ENCODE measurements around the gene KRTAP2-1. TPM values are rescaled to one million over a fixed set of nuclear protein-coding genes. Genes with fewer than 3 reads are reported as not detected.
"Not testable (repeated sequence)": the region's sequence is repeated elsewhere in the genome, so short reads cannot be mapped to it uniquely, and the experiment has no call there.

KRTAP2-1 gene
- total RNA-seq, 1 experiment from 2014 or later = not detected

GRCh38 chr17:41013181-41013580, 33.9 kb downstream of the KRTAP2-1 start:
- no peak for DNase-seq (ENCODE audit: low spot score)

GRCh38 chr17:41012326-41013120, 34.6 kb downstream of the KRTAP2-1 start:
- DNase-seq (ENCODE audit: low spot score) = no peak

GRCh38 chr17:41010441-41010840, 36.7 kb downstream of the KRTAP2-1 start:
- no peak for DNase-seq (ENCODE audit: low spot score)

GRCh38 chr17:41009936-41010335, 37.2 kb downstream of the KRTAP2-1 start:
- DNase-seq (ENCODE audit: low spot score) = no peak

GRCh38 chr17:41009301-41009760, 37.8 kb downstream of the KRTAP2-1 start:
- peak; percentile 51 for DNase-seq (ENCODE audit: low spot score)

- no peak for DNase-seq (ENCODE audit: low spot score)
Observed at GRCh38 chr17:41008811-41009210, 38.3 kb downstream of the KRTAP2-1 start, which contains the start of gene KRTAP3-1. Gene KRTAP3-1, minus strand, starts transcription at chr17:41009128. Its CDS starts 54 bp downstream, at chr17:41009074.

- DNase-seq (ENCODE audit: low spot score) = no peak
Observed at GRCh38 chr17:41004397-41004796, 42.7 kb downstream of the KRTAP2-1 start.

GRCh38 chr17:41003926-41004325, 43.2 kb downstream of the KRTAP2-1 start:
- DNase-seq (ENCODE audit: low spot score) = no peak

- DNase-seq (ENCODE audit: low spot score) = peak; percentile 36
Observed at GRCh38 chr17:41002814-41003213, 44.3 kb downstream of the KRTAP2-1 start.

- DNase-seq (ENCODE audit: low spot score) = no peak
Observed at GRCh38 chr17:41001795-41002194, 45.3 kb downstream of the KRTAP2-1 start.

- not testable (repeated sequence) for DNase-seq (ENCODE audit: low spot score)
Observed at GRCh38 chr17:40999563-40999962, 47.6 kb downstream of the KRTAP2-1 start, which contains the start of gene KRTAP3-2. Gene KRTAP3-2, minus strand, starts transcription at chr17:40999906. Its CDS starts 53 bp downstream, at chr17:40999853.

GRCh38 chr17:40997361-40997760, 49.8 kb downstream of the KRTAP2-1 start:
- DNase-seq (ENCODE audit: low spot score) = no peak

- no peak for DNase-seq (ENCODE audit: low spot score)
Observed at GRCh38 chr17:40996829-40997228, 50.3 kb downstream of the KRTAP2-1 start.

Small RNA genes lying within 50 kb of the gene (small RNA-seq; reads per million reads assigned to genes)
- not detected for gene KRTAP3-4P

Other genes starting within 250 kb of the KRTAP2-1 start
- not detected in 2 replicates for gene KRT28, start 247.4 kb downstream of the KRTAP2-1 start, total RNA-seq (2014; rRNA removed; shearing (Covaris generic))
- 14.7 and 17.7 TPM in 2 replicates for gene KRT10, start 224.7 kb downstream of the KRTAP2-1 start, total RNA-seq (2014; rRNA removed; shearing (Covaris generic))
- gene KRT12, start 180.1 kb downstream of the KRTAP2-1 start, total RNA-seq (2014; rRNA removed; shearing (Covaris generic)) = 0.33 and 0.39 TPM in 2 replicates
- gene KRT20, start 162.1 kb downstream of the KRTAP2-1 start, total RNA-seq (2014; rRNA removed; shearing (Covaris generic)) = 189 and 203 TPM in 2 replicates
- 3.3 and 4.1 TPM in 2 replicates for gene KRT23, start 109.7 kb downstream of the KRTAP2-1 start, total RNA-seq (2014; rRNA removed; shearing (Covaris generic))
- gene KRT39, start 80.4 kb downstream of the KRTAP2-1 start, total RNA-seq (2014; rRNA removed; shearing (Covaris generic)) = not detected in 2 replicates
- gene KRT40, start 63.0 kb downstream of the KRTAP2-1 start, total RNA-seq (2014; rRNA removed; shearing (Covaris generic)) = 2.4 and 2.7 TPM in 2 replicates
- gene KRTAP3-3, start 53.2 kb downstream of the KRTAP2-1 start, total RNA-seq (2014; rRNA removed; shearing (Covaris generic)) = not detected in 2 replicates
- not detected in 2 replicates for gene KRTAP3-2, start 47.4 kb downstream of the KRTAP2-1 start, total RNA-seq (2014; rRNA removed; shearing (Covaris generic))
- gene KRTAP3-1, start 38.2 kb downstream of the KRTAP2-1 start, total RNA-seq (2014; rRNA removed; shearing (Covaris generic)) = not detected in 2 replicates
- gene KRTAP1-5, start 20.1 kb downstream of the KRTAP2-1 start, total RNA-seq (2014; rRNA removed; shearing (Covaris generic)) = not detected in 2 replicates
- gene KRTAP1-4, start 17.1 kb downstream of the KRTAP2-1 start, total RNA-seq (2014; rRNA removed; shearing (Covaris generic)) = not detected in 2 replicates
- gene KRTAP1-3, start 12.4 kb downstream of the KRTAP2-1 start, total RNA-seq (2014; rRNA removed; shearing (Covaris generic)) = not detected in 2 replicates
- gene KRTAP1-1, start 5.9 kb downstream of the KRTAP2-1 start, total RNA-seq (2014; rRNA removed; shearing (Covaris generic)) = 0.42 and 0.64 TPM in 2 replicates
- gene KRTAP2-2, start 7.9 kb upstream of the KRTAP2-1 start, total RNA-seq (2014; rRNA removed; shearing (Covaris generic)) = not detected in 2 replicates
- not detected in 2 replicates for gene KRTAP2-3, start 12.8 kb upstream of the KRTAP2-1 start, total RNA-seq (2014; rRNA removed; shearing (Covaris generic))
- not detected in 2 replicates for gene KRTAP2-4, start 18.6 kb upstream of the KRTAP2-1 start, total RNA-seq (2014; rRNA removed; shearing (Covaris generic))
- not detected in 2 replicates for gene KRTAP4-7, start 36.8 kb upstream of the KRTAP2-1 start, total RNA-seq (2014; rRNA removed; shearing (Covaris generic))
- not detected in 2 replicates for gene KRTAP4-8, start 50.8 kb upstream of the KRTAP2-1 start, total RNA-seq (2014; rRNA removed; shearing (Covaris generic))
- gene KRTAP4-16, start 54.9 kb upstream of the KRTAP2-1 start, total RNA-seq (2014; rRNA removed; shearing (Covaris generic)) = not detected in 2 replicates
- not detected in 2 replicates for gene KRTAP4-9, start 58.1 kb upstream of the KRTAP2-1 start, total RNA-seq (2014; rRNA removed; shearing (Covaris generic))
- gene KRTAP4-11, start 71.1 kb upstream of the KRTAP2-1 start, total RNA-seq (2014; rRNA removed; shearing (Covaris generic)) = not detected in 2 replicates
- not detected in 2 replicates for gene KRTAP4-12, start 76.9 kb upstream of the KRTAP2-1 start, total RNA-seq (2014; rRNA removed; shearing (Covaris generic))
- gene KRTAP4-6, start 93.2 kb upstream of the KRTAP2-1 start, total RNA-seq (2014; rRNA removed; shearing (Covaris generic)) = not detected in 2 replicates
- gene KRTAP4-5, start 102.5 kb upstream of the KRTAP2-1 start, total RNA-seq (2014; rRNA removed; shearing (Covaris generic)) = not detected in 2 replicates
- gene KRTAP4-4, start 113.4 kb upstream of the KRTAP2-1 start, total RNA-seq (2014; rRNA removed; shearing (Covaris generic)) = not detected in 2 replicates
- gene KRTAP4-3, start 120.9 kb upstream of the KRTAP2-1 start, total RNA-seq (2014; rRNA removed; shearing (Covaris generic)) = not detected in 2 replicates
- not detected in 2 replicates for gene KRTAP4-2, start 130.9 kb upstream of the KRTAP2-1 start, total RNA-seq (2014; rRNA removed; shearing (Covaris generic))
- not detected in 2 replicates for gene KRTAP4-1, start 137.6 kb upstream of the KRTAP2-1 start, total RNA-seq (2014; rRNA removed; shearing (Covaris generic))
- not detected in 2 replicates for gene KRTAP9-1, start 142.6 kb upstream of the KRTAP2-1 start, total RNA-seq (2014; rRNA removed; shearing (Covaris generic))
- not detected in 2 replicates for gene KRTAP9-2, start 179.3 kb upstream of the KRTAP2-1 start, total RNA-seq (2014; rRNA removed; shearing (Covaris generic))
- gene KRTAP9-3, start 185.1 kb upstream of the KRTAP2-1 start, total RNA-seq (2014; rRNA removed; shearing (Covaris generic)) = not detected in 2 replicates
- gene KRTAP9-8, start 190.7 kb upstream of the KRTAP2-1 start, total RNA-seq (2014; rRNA removed; shearing (Covaris generic)) = not detected in 2 replicates
- gene KRTAP9-4, start 202.4 kb upstream of the KRTAP2-1 start, total RNA-seq (2014; rRNA removed; shearing (Covaris generic)) = not detected in 2 replicates
- not detected in 2 replicates for gene KRTAP9-9, start 208.1 kb upstream of the KRTAP2-1 start, total RNA-seq (2014; rRNA removed; shearing (Covaris generic))
- not detected in 2 replicates for gene KRTAP9-6, start 218.1 kb upstream of the KRTAP2-1 start, total RNA-seq (2014; rRNA removed; shearing (Covaris generic))
- not detected in 2 replicates for gene KRTAP9-7, start 228.4 kb upstream of the KRTAP2-1 start, total RNA-seq (2014; rRNA removed; shearing (Covaris generic))